Measurements from ENCODE around the gene RWDD4.
"Not testable (repeated sequence)": the region's sequence is repeated elsewhere in the genome, so short reads cannot be mapped to it uniquely, and the experiment has no call there.

Gene RWDD4

GRCh38 chr4:183635741-183636140 is 23.2 kb downstream of the RWDD4 start:
- DNase-seq (ENCODE audit: low read depth in 2 of 2) = no peak

GRCh38 chr4:183635321-183635720 is 23.7 kb downstream of the RWDD4 start:
- DNase-seq (ENCODE audit: low read depth in 2 of 2) = no peak

GRCh38 chr4:183633476-183634400 is 25.2 kb downstream of the RWDD4 start:
- DNase-seq (ENCODE audit: low read depth in 2 of 2) = no peak

- DNase-seq (ENCODE audit: low read depth in 2 of 2) = no peak
These were observed 26.3 kb downstream of the RWDD4 start for GRCh38 chr4:183632689-183633088.

GRCh38 chr4:183631577-183632198 is 27.3 kb downstream of the RWDD4 start:
- DNase-seq (ENCODE audit: low read depth in 2 of 2) = no peak

- no peak for DNase-seq (ENCODE audit: low read depth in 2 of 2)
These were observed 30.9 kb downstream of the RWDD4 start for GRCh38 chr4:183627979-183628588.

GRCh38 chr4:183627286-183627685 is 31.7 kb downstream of the RWDD4 start:
- not testable (repeated sequence) for DNase-seq (ENCODE audit: low read depth in 2 of 2)

GRCh38 chr4:183626168-183626567 is 32.8 kb downstream of the RWDD4 start:
- no peak for DNase-seq (ENCODE audit: low read depth in 2 of 2)

GRCh38 chr4:183624548-183624947 is 34.4 kb downstream of the RWDD4 start:
- DNase-seq (ENCODE audit: low read depth in 2 of 2) = no peak

GRCh38 chr4:183621875-183622274 is 37.1 kb downstream of the RWDD4 start:
- DNase-seq (ENCODE audit: low read depth in 2 of 2) = no peak

GRCh38 chr4:183620421-183620820 is 38.6 kb downstream of the RWDD4 start:
- DNase-seq (ENCODE audit: low read depth in 2 of 2) = no peak

GRCh38 chr4:183618681-183619080 is 40.3 kb downstream of the RWDD4 start:
- no peak for DNase-seq (ENCODE audit: low read depth in 2 of 2)

- DNase-seq (ENCODE audit: low read depth in 2 of 2) = no peak
These were observed 41.9 kb downstream of the RWDD4 start for GRCh38 chr4:183617075-183617474.

GRCh38 chr4:183612329-183613250 is 46.4 kb downstream of the RWDD4 start:
- DNase-seq (ENCODE audit: low read depth in 2 of 2) = no peak

GRCh38 chr4:183611210-183611830 is 47.7 kb downstream of the RWDD4 start:
- DNase-seq (ENCODE audit: low read depth in 2 of 2) = no peak

- no peak for DNase-seq (ENCODE audit: low read depth in 2 of 2)
These were observed 48.4 kb downstream of the RWDD4 start for GRCh38 chr4:183610613-183611012.

GRCh38 chr4:183610033-183610432 is 49.0 kb downstream of the RWDD4 start:
- no peak for DNase-seq (ENCODE audit: low read depth in 2 of 2)

- no peak for DNase-seq (ENCODE audit: low read depth in 2 of 2)
These were observed 49.8 kb downstream of the RWDD4 start for GRCh38 chr4:183609151-183609550.

GRCh38 chr4:183607894-183608293 is 51.1 kb downstream of the RWDD4 start:
- DNase-seq (ENCODE audit: low read depth in 2 of 2) = no peak

GRCh38 chr4:183602557-183603027 is 56.4 kb downstream of the RWDD4 start:
- no peak for DNase-seq (ENCODE audit: low read depth in 2 of 2)

- no peak for DNase-seq (ENCODE audit: low read depth in 2 of 2)
These were observed 57.6 kb downstream of the RWDD4 start for GRCh38 chr4:183601381-183601780.
